Adrenal gland (tissue), 5 donors: ENCODE results near the gene LRP1B.

Source experiments
- CTCF ChIP-seq, 6 experiments: fragments of 450-650 bp in 4 of 6; fragments of 200-600 bp in 2 of 6; sonication (generic) in 1 of 6; IDR thresholded peaks; 1 replicate in 5 of 6; 2 replicates in 1 of 6; pipeline versions ENCODE4 v1.5.1 to v1.8.0; 2016 to 2021; ENCODE audit warnings: antibody characterized with exemption in 6 of 6, mild to moderate bottlenecking in 2 of 6, moderate library complexity in 1 of 6
- POLR2A ChIP-seq, 2 donors: fragments of 450-650 bp; IDR thresholded peaks; one replicate each; pipeline ENCODE4 v1.6.1; 2017; ENCODE audit warnings: antibody characterized with exemption in 2 of 2, mild to moderate bottlenecking in 2 of 2, moderate library complexity in 1 of 2
- donor health status: DM: no; HTN: no; CAD: no.

GRCh38 chr2:142104134-142104758, 26.6 kb downstream of the LRP1B start:
- no peak for TF ChIP-seq POLR2A (IDR thresholded peaks at IDR 0.05)
- TF ChIP-seq CTCF (IDR thresholded peaks at IDR 0.05) = no peak
